ENCODE results near the gene FETUB. TPM values are rescaled to one million over a fixed set of nuclear protein-coding genes. Genes with fewer than 3 reads are reported as not detected.

FETUB gene
- total RNA-seq, 1 experiment from 2014 or later, result not detected

GRCh38 chr3:186638259-186638658 lies 1.9 kb upstream of the FETUB start:
- H2AFZ ChIP-seq (ENCODE audit: low read depth, low read length, poor library complexity, severe bottlenecking), result no peak overlapping the region
- H3K27ac ChIP-seq (ENCODE audit: low read depth, low read length), result no peak overlapping the region
- H3K9ac ChIP-seq (ENCODE audit: low read length), result no peak overlapping the region
- H3K36me3 ChIP-seq (ENCODE audit: control insufficient read depth in 1 of 2, insufficient read depth in 2 of 2, low read length in 2 of 2), result no peaks in the 10 kb centered on the region
- no peaks in the 10 kb centered on the region for H3K9me2 ChIP-seq (ENCODE audit: insufficient read depth)
- ChIA-PET CTCF (no interaction called here), RAD21 (ENCODE audit: low non-redundant PET in 1 of 2, low total read pairs in 2 of 2, uncharacterized antibody in 2 of 2, unreplicated experiment in 2 of 2) (no interaction called here), POLR2A (no interaction called here)
- no peaks in the 10 kb centered on the region for H4K20me1 ChIP-seq (ENCODE audit: insufficient read depth)
- intact Hi-C loops (cut with micrococcal nuclease), result no loop called here
- no TSS peak for BruUV-seq (replicated peaks)
- no peaks in the 10 kb centered on the region for H3K27me3 ChIP-seq (ENCODE audit: insufficient read depth, low read length)
- DNase-seq (ENCODE audit: low read depth, low spot score), result no peak
- TF ChIP-seq YY1 (IDR thresholded peaks at IDR 0.05; ENCODE audit: extremely low read depth, insufficient replicate concordance, low read depth, low read length) (no peak), CEBPB (IDR thresholded peaks at IDR 0.05; ENCODE audit: low read depth) (no peak), EZH2phosphoT487 (IDR thresholded peaks at IDR 0.05; ENCODE audit: borderline replicate concordance) (no peak), JUND (IDR thresholded peaks at IDR 0.05) (no peak), CTCF (IDR thresholded peaks at IDR 0.05 in 2 of 3, conservative IDR thresholded peaks at IDR 0.05 in 1 of 3; ENCODE audit: borderline replicate concordance in 1 of 3, insufficient read depth in 1 of 3, low read depth in 2 of 3, low read length in 2 of 3) (no peak), EZH2 (IDR thresholded peaks at IDR 0.05) (no peak), TCF7L2 (IDR thresholded peaks at IDR 0.05; ENCODE audit: borderline replicate concordance, extremely low read depth, insufficient read depth, insufficient read length) (no peak), SP1 (IDR thresholded peaks at IDR 0.05; ENCODE audit: low read depth) (no peak), POLR2A (IDR thresholded peaks at IDR 0.05; ENCODE audit: borderline replicate concordance, extremely low read depth, insufficient read depth, insufficient read length) (no peak), ZFX (IDR thresholded peaks at IDR 0.05) (no peak), ZNF274 (IDR thresholded peaks at IDR 0.05; ENCODE audit: low read depth, low read length) (no peak), REST (IDR thresholded peaks at IDR 0.05; ENCODE audit: low read depth) (no peak), ELF1 (IDR thresholded peaks at IDR 0.05; ENCODE audit: borderline replicate concordance, low read depth) (no peak), EGR1 (IDR thresholded peaks at IDR 0.05; ENCODE audit: low read depth) (no peak), ZBTB33 (IDR thresholded peaks at IDR 0.05; ENCODE audit: extremely low read depth, insufficient replicate concordance, low read length) (no peak), ATF3 (IDR thresholded peaks at IDR 0.05) (no peak), SIN3A (IDR thresholded peaks at IDR 0.05; ENCODE audit: low read depth) (no peak), SRF (IDR thresholded peaks at IDR 0.05; ENCODE audit: low read depth) (no peak), RAD21 (IDR thresholded peaks at IDR 0.05; ENCODE audit: low read depth) (no peak)
- H3K4me1 ChIP-seq (ENCODE audit: control insufficient read depth in 1 of 2, insufficient read depth in 2 of 2, low read length in 2 of 2), result peaks cover 0 to 5% of the 10 kb centered on the region in 2 experiments; a peak in 1 of 4 replicates
- no peak overlapping the region for H3K4me2 ChIP-seq (ENCODE audit: low read length)
- no peaks in the 10 kb centered on the region for H3K79me2 ChIP-seq (ENCODE audit: insufficient read depth, low read length)
- no peak overlapping the region for H3K4me3 ChIP-seq (replicated peaks in 1 of 2; ENCODE audit: low read depth in 1 of 2, low read length in 2 of 2)
- ATAC-seq, result no peak
- H3K9me3 ChIP-seq (ENCODE audit: control insufficient read depth in 1 of 2, insufficient read depth in 1 of 2, low read depth in 1 of 2, low read length in 2 of 2), result no peaks in the 10 kb centered on the region

Data from HCT116 (cell line).